ENCODE measurements around the gene STAB1. TPM values are rescaled to one million over a fixed set of nuclear protein-coding genes. Genes with fewer than 3 reads are reported as not detected.

Gene STAB1
- total and polyA plus RNA-seq, 2 of the 8 experiments (the other 6 are each of a cell fraction or from before 2014, with no cell fraction given), result 1.0 to 1.9 TPM

DNA sequence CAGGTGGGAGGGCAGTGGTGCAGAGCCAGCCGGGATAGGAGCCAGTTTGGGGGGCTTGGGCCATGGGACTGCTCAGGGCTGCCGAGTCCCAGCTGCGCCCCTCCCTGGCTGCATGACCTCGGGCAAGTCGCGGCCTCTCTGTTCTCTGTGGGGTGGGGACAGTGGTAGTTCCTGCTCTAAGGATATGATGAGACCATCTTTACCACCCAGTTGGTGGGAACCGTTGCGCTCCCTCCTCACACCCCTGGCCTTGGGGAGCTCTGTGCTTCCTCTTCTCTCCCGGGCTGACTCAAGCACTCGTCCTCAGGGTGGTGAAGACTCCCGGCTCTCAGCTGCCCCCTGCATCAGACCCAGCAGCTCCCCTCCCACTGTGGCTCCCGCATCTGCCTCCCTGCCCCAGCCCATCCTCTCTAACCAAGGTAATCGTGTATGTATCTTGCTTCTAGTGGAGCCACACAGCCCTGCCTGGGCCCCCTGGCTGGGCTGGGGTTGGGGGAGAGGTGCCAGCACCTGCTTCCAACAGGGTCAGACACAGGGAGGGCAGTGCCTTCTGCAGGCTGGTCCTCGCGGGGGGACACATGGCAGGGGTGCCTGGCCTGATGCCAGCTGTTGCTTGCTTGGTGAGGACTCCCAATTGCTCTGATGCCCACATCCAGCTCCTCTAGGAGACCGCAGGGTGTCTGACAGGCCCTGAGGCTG lies 15.1 kb upstream of the STAB1 start:
- Histone ChIP-seq H3K56ac (replicated peaks; ENCODE audit: insufficient read length, low read depth, low read length) (no peak overlapping the region), H3K18ac (ENCODE audit: extremely low read depth, low read length) (no peak overlapping the region), H4K5ac (ENCODE audit: insufficient read length, low read depth, low read length) (no peak overlapping the region), H3K23me2 (ENCODE audit: low read depth, low read length) (no peaks in the 10 kb centered on the region), H3K14ac (ENCODE audit: insufficient read length) (no peak overlapping the region), H3K79me2 (ENCODE audit: control insufficient read depth in 1 of 2, insufficient read depth in 2 of 2, low read length in 2 of 2) (no peaks in the 10 kb centered on the region), H3K4me3 (ENCODE audit: extremely low read depth in 1 of 4, insufficient read depth in 2 of 4, low read depth in 3 of 4, low read length in 4 of 4) (no peak overlapping the region), H2AK5ac (ENCODE audit: low read depth, low read length) (no peak overlapping the region), H3K27ac (ENCODE audit: low read depth, low read length) (no peak overlapping the region), H3K4me1 (replicated peaks in 1 of 4; ENCODE audit: control insufficient read depth in 3 of 4, insufficient read depth in 4 of 4, low read length in 3 of 4) (no peaks in the 10 kb centered on the region), H2BK120ac (replicated peaks; ENCODE audit: low read depth, low read length) (no peak overlapping the region), H4K91ac (replicated peaks; ENCODE audit: insufficient read length, low read length) (no peak overlapping the region), H3K9me3 (ENCODE audit: insufficient read depth in 2 of 2, low read depth in 1 of 2, low read length in 1 of 2) (no peaks in the 10 kb centered on the region), H2BK15ac (ENCODE audit: low read length) (no peak overlapping the region), H3K23ac (ENCODE audit: insufficient read length) (no peak overlapping the region), H3K4me2 (ENCODE audit: insufficient read depth in 1 of 2, low read depth in 2 of 2, low read length in 2 of 2) (no peak overlapping the region), H4K20me1 (replicated peaks in 1 of 2; ENCODE audit: control insufficient read depth in 1 of 2, insufficient read depth in 2 of 2, low read length in 2 of 2) (peaks cover 0 to 15% of the 10 kb centered on the region in 2 experiments), H3K9ac (replicated peaks in 1 of 4; ENCODE audit: extremely low read depth in 1 of 4, low read depth in 3 of 4, low read length in 3 of 4) (no peak overlapping the region), H3K79me1 (ENCODE audit: low read depth, low read length) (peaks cover 2% of the 10 kb centered on the region; the same call in 1 of the 2 replicates), H2BK20ac (ENCODE audit: low read length) (no peak overlapping the region), H4K8ac (ENCODE audit: extremely low read depth, insufficient read depth, low read length) (no peak overlapping the region), H3K36me3 (ENCODE audit: control insufficient read depth in 2 of 4, insufficient read depth in 4 of 4, low read length in 3 of 4) (peaks cover 38 to 66% (median 52%) of the 10 kb centered on the region in 4 experiments), H2AFZ (ENCODE audit: low read length) (no peak overlapping the region), H2BK5ac (ENCODE audit: low read depth, low read length) (no peak overlapping the region), H2BK12ac (ENCODE audit: low read depth, low read length) (no peak overlapping the region), H3K27me3 (replicated peaks in 1 of 4; ENCODE audit: control insufficient read depth in 3 of 4, extremely low read depth in 1 of 4, insufficient read depth in 3 of 4, low read length in 3 of 4) (no peaks in the 10 kb centered on the region), H3K4ac (replicated peaks; ENCODE audit: insufficient read length, low read depth, low read length) (no peak overlapping the region)
- POLR2A ChIA-PET (ENCODE audit: partially characterized antibody), result interaction anchor here (1.2 kb wide), 1 partner anchor 9 kb away, joined by 5 read pairs; no protein-coding TSS in a partner anchor
- DNase-seq (ENCODE audit: low read depth in 1 of 2, low spot score in 2 of 2) (no peak), FAIRE-seq (no peak)
- TF ChIP-seq MAFK (IDR thresholded peaks at IDR 0.05; ENCODE audit: low read depth, low read length) (no peak), EGR1 (IDR thresholded peaks at IDR 0.05; ENCODE audit: borderline replicate concordance, low read depth, low read length) (no peak), SIRT6 (IDR thresholded peaks at IDR 0.05; ENCODE audit: low read length) (no peak), POLR2AphosphoS5 (IDR thresholded peaks at IDR 0.05; ENCODE audit: low read depth, low read length) (no peak), SAP30 (IDR thresholded peaks at IDR 0.05; ENCODE audit: insufficient read depth, insufficient replicate concordance, low read length) (no peak), RFX5 (IDR thresholded peaks at IDR 0.05; ENCODE audit: borderline replicate concordance, low read depth, low read length) (no peak), BRCA1 (IDR thresholded peaks at IDR 0.05; ENCODE audit: low read depth, low read length) (no peak), CHD2 (IDR thresholded peaks at IDR 0.05; ENCODE audit: low read length) (no peak), GABPA (IDR thresholded peaks at IDR 0.05; ENCODE audit: borderline replicate concordance, insufficient read depth, low read length) (no peak)
- 94% methylated on average over 16 of the region's 16 CpGs; no CpG with 5 or more reads in 1 of the 2 experiments for WGBS, 2 experiments (ENCODE audit: extremely low coverage in 1 of 2, insufficient coverage in 1 of 2, insufficient read length in 1 of 2, insufficient replicate concordance in 2 of 2, low coverage in 1 of 2, low lambda C conversion rate in 2 of 2, missing lambda C conversion rate in 1 of 2)
- CTCF ChIA-PET (ENCODE audit: partially characterized antibody), result interaction anchor here (0.7 to 1.9 kb wide), 7 partner anchors 8 to 80 kb away, joined by 3 to 13 read pairs (median 3); no protein-coding TSS in a partner anchor
